Hepatocyte (in vitro differentiated cells): ENCODE results near the gene ADAM17. TPM values are rescaled to one million over a fixed set of nuclear protein-coding genes. Genes with fewer than 3 reads are reported as not detected.

Source experiments
- DNase-seq: peaks from one replicate; pipeline ENCODE4 v3.0.0-alpha.2; 2016; ENCODE audit warnings: low spot score
- H2AFZ ChIP-seq: fragments of 200-600 bp; sonication (generic); 2 replicates; pipeline ENCODE4 v1.6.0; 2016; ENCODE audit warnings: antibody characterized with exemption, mild to moderate bottlenecking
- H3K27ac ChIP-seq: fragments of 200-600 bp; sonication (generic); 2 replicates; pipeline ENCODE4 v1.5.1; 2016; ENCODE audit warnings: mild to moderate bottlenecking
- H3K27me3 ChIP-seq: fragments of 200-600 bp; sonication (generic); 2 replicates; pipeline ENCODE4 v1.6.1; 2016
- H3K36me3 ChIP-seq: fragments of 200-600 bp; sonication (generic); replicated peaks from 2 replicates; pipeline ENCODE4 v1.5.1; 2016; ENCODE audit warnings: low read depth; ENCODE audit not compliant: insufficient read depth
- H3K4me1 ChIP-seq: fragments of 200-600 bp; sonication (generic); 2 replicates; pipeline ENCODE4 v1.5.1; 2016; ENCODE audit warnings: mild to moderate bottlenecking, moderate library complexity; ENCODE audit not compliant: insufficient read depth
- H3K4me2 ChIP-seq: fragments of 200-600 bp; sonication (generic); 2 replicates; pipeline ENCODE4 v1.6.0; 2016
- H3K4me3 ChIP-seq: fragments of 200-600 bp; sonication (generic); 2 replicates; pipeline ENCODE4 v1.5.1; 2016; ENCODE audit warnings: mild to moderate bottlenecking
- H3K79me2 ChIP-seq: fragments of 200-600 bp; sonication (generic); 2 replicates; pipeline ENCODE4 v1.6.0; 2017; ENCODE audit warnings: mild to moderate bottlenecking
- H3K9me2 ChIP-seq: fragments of 200-600 bp; sonication (generic); replicated peaks from 2 replicates; pipeline ENCODE4 v1.6.0; 2017; ENCODE audit warnings: mild to moderate bottlenecking; ENCODE audit not compliant: insufficient read depth
- H3K9me3 ChIP-seq: fragments of 200-600 bp; sonication (generic); 2 replicates; pipeline ENCODE4 v1.5.1; 2016; ENCODE audit warnings: low read depth, mild to moderate bottlenecking
- H4K20me1 ChIP-seq: fragments of 200-600 bp; sonication (generic); 2 replicates; pipeline ENCODE4 v1.6.0; 2016; ENCODE audit warnings: mild to moderate bottlenecking; ENCODE audit not compliant: insufficient read depth, poor library complexity, severe bottlenecking
- CTCF ChIP-seq: fragments of 200-600 bp; sonication (generic); IDR thresholded peaks from 2 replicates; pipeline ENCODE4 v1.5.1; 2016; ENCODE audit warnings: antibody characterized with exemption, mild to moderate bottlenecking; ENCODE audit not compliant: poor library complexity
- EZH2 ChIP-seq: fragments of 200-600 bp; sonication (generic); IDR thresholded peaks from 2 replicates; pipeline ENCODE4 v1.6.1; 2016; ENCODE audit warnings: antibody characterized with exemption, mild to moderate bottlenecking, borderline replicate concordance
- EZH2phosphoT487 ChIP-seq: fragments of 200-600 bp; sonication (generic); IDR thresholded peaks from one replicate; pipeline ENCODE4 v1.6.1; 2018; ENCODE audit warnings: antibody characterized with exemption, mild to moderate bottlenecking, low read depth, moderate library complexity; ENCODE audit not compliant: unreplicated experiment, severe bottlenecking
- WGBS: methylation state at CpG from one replicate; pipeline ENCODE4 v1.1.6; 2016; ENCODE audit warnings: low lambda C conversion rate; ENCODE audit errors: missing lambda C conversion rate; 5-methylcytosine and 5-hydroxymethylcytosine counted together
- polyA plus RNA-seq: library from polyadenylated mRNA; unstranded; fragments of >200 nt; fragmentation: Nextera tagmentation; extraction: Ambion mirVana; gene quantifications from 2 replicates; pipeline ENCODE4 v1.2.1, GENCODE V29; 2016
- total RNA-seq: library from RNA; depleted of rRNA; stranded (reverse); fragments of >200 nt; gene quantifications from 2 replicates; pipeline ENCODE4 v1.2.3, GENCODE V29; 2014

ADAM17 gene
- total and polyA plus RNA-seq, 2 experiments from 2014 or later = 20.5 to 30.2 TPM

GRCh38 chr2:9462886-9463697 lies 92.5 kb downstream of the ADAM17 start:
- TF ChIP-seq EZH2phosphoT487 = no peak
- TF ChIP-seq CTCF = no peak
- no peak for TF ChIP-seq EZH2

GRCh38 chr2:9462313-9462712 lies 93.3 kb downstream of the ADAM17 start:
- no peaks in the 10 kb centered on the region for H3K79me2 ChIP-seq
- no peaks in the 10 kb centered on the region for H3K36me3 ChIP-seq

More at GRCh38 chr2:9462886-9463697, 92.5 kb downstream of the ADAM17 start:
- Histone ChIP-seq H3K27me3 (no peaks in the 10 kb centered on the region), H4K20me1 (no peaks in the 10 kb centered on the region), H3K4me1 (no peaks in the 10 kb centered on the region), H3K9me2 (no peaks in the 10 kb centered on the region), H3K79me2 (no peaks in the 10 kb centered on the region), H3K27ac (no peak overlapping the region), H3K36me3 (no peaks in the 10 kb centered on the region), H3K4me3 (no peak overlapping the region), H3K9me3 (no peaks in the 10 kb centered on the region), H2AFZ (no peak overlapping the region), H3K4me2 (no peak overlapping the region)
- DNase-seq = no peak
- WGBS = 83% methylated on average over 6 of the region's 6 CpGs

GRCh38 chr2:9461079-9461478 lies 94.6 kb downstream of the ADAM17 start:
- H3K36me3 ChIP-seq = no peaks in the 10 kb centered on the region
- WGBS = 88% methylated on average over 3 of the region's 3 CpGs

More at GRCh38 chr2:9462313-9462712, 93.3 kb downstream of the ADAM17 start:
- DNase-seq = no peak
- no peaks in the 10 kb centered on the region for H4K20me1 ChIP-seq
- TF ChIP-seq EZH2phosphoT487 (no peak), EZH2 (no peak)
- no peaks in the 10 kb centered on the region for H3K27me3 ChIP-seq
- no peaks in the 10 kb centered on the region for H3K9me3 ChIP-seq
- no peaks in the 10 kb centered on the region for H3K9me2 ChIP-seq
- no peak overlapping the region for H2AFZ ChIP-seq
- no peak overlapping the region for H3K4me3 ChIP-seq
- no peak overlapping the region for H3K4me2 ChIP-seq
- H3K4me1 ChIP-seq = no peaks in the 10 kb centered on the region
- H3K27ac ChIP-seq = no peak overlapping the region
- 84% methylated on average over 5 of the region's 5 CpGs for WGBS

More at GRCh38 chr2:9461079-9461478, 94.6 kb downstream of the ADAM17 start:
- Histone ChIP-seq H3K9me3 (no peaks in the 10 kb centered on the region), H4K20me1 (no peaks in the 10 kb centered on the region), H2AFZ (no peak overlapping the region), H3K27ac (no peak overlapping the region), H3K4me2 (no peak overlapping the region), H3K27me3 (no peaks in the 10 kb centered on the region), H3K9me2 (no peaks in the 10 kb centered on the region), H3K79me2 (no peaks in the 10 kb centered on the region), H3K4me3 (no peak overlapping the region), H3K4me1 (no peaks in the 10 kb centered on the region)
- no peak for DNase-seq
- TF ChIP-seq CTCF (no peak), EZH2phosphoT487 (no peak), EZH2 (no peak)
